GM19467 (cell line): Measurements from ENCODE around the gene ARHGAP30.
A peak's percentile ranks its signal among the peaks of the same experiment; 100 is the strongest.
"Not testable (repeated sequence)": the region's sequence is repeated elsewhere in the genome, so short reads cannot be mapped to it uniquely, and the experiment has no call there.

Source experiments
- ATAC-seq: cut with Tn5 transposase; IDR thresholded peaks from one replicate; pipeline ENCODE4 v1.9.1; 2021; ENCODE audit warnings: mild to moderate bottlenecking, moderate library complexity; ENCODE audit not compliant: unreplicated experiment

Gene ARHGAP30

GRCh38 chr1:161070761-161071160 lies 1.1 kb upstream of the ARHGAP30 start:
- no peak for ATAC-seq

- ATAC-seq: peak; percentile 2
These were observed 450 bp downstream of the ARHGAP30 start for GRCh38 chr1:161069241-161069640.

- ATAC-seq: peak; percentile 57
These were observed 1.1 kb downstream of the ARHGAP30 start for GRCh38 chr1:161068306-161069234.

GRCh38 chr1:161066694-161067093 lies 3.0 kb downstream of the ARHGAP30 start:
- no peak for ATAC-seq

GRCh38 chr1:161065681-161066080 lies 4.0 kb downstream of the ARHGAP30 start:
- ATAC-seq: not testable (repeated sequence)

GRCh38 chr1:161063936-161064335 lies 5.8 kb downstream of the ARHGAP30 start:
- not testable (repeated sequence) for ATAC-seq

- no peak for ATAC-seq
These were observed 8.3 kb downstream of the ARHGAP30 start for GRCh38 chr1:161061419-161061818.

GRCh38 chr1:161059293-161059692 lies 10.4 kb downstream of the ARHGAP30 start:
- no peak for ATAC-seq

GRCh38 chr1:161054805-161055204 lies 14.9 kb downstream of the ARHGAP30 start:
- no peak for ATAC-seq

- ATAC-seq: no peak
These were observed 15.5 kb downstream of the ARHGAP30 start for GRCh38 chr1:161054232-161054631.

- no peak for ATAC-seq
These were observed 16.8 kb downstream of the ARHGAP30 start for GRCh38 chr1:161052899-161053298.

- ATAC-seq: no peak
These were observed 18.5 kb downstream of the ARHGAP30 start for GRCh38 chr1:161051219-161051618.

- no peak for ATAC-seq
These were observed 20.6 kb downstream of the ARHGAP30 start for GRCh38 chr1:161048949-161049722.

- no peak for ATAC-seq
These were observed 22.0 kb downstream of the ARHGAP30 start for GRCh38 chr1:161047436-161048420.

- peak; percentile 34 for ATAC-seq
These were observed 23.0 kb downstream of the ARHGAP30 start for GRCh38 chr1:161046605-161047228.

GRCh38 chr1:161045736-161046604 lies 23.7 kb downstream of the ARHGAP30 start, which contains the start of gene USF1:
TSS of gene USF1 (minus strand) at chr1:161045977. CDS start at chr1:161043275, 2,702 bp downstream.
- ATAC-seq: peak; percentile 55

GRCh38 chr1:161044908-161045735 lies 24.6 kb downstream of the ARHGAP30 start:
- ATAC-seq: peak; percentile 47

- ATAC-seq: no peak
These were observed 25.2 kb downstream of the ARHGAP30 start for GRCh38 chr1:161044535-161044907.
